Lower lobe of right lung (tissue), 2 donors: Measurements from ENCODE around the gene PHOSPHO1. TPM values are rescaled to one million over a fixed set of nuclear protein-coding genes. Genes with fewer than 3 reads are reported as not detected.
A peak's percentile ranks its signal among the peaks of the same experiment; 100 is the strongest.

Source experiments
- ATAC-seq, 2 donors: fragments of 200-7000 bp; cut with Tn5 transposase; one replicate each; pipeline ENCODE4 v1.9.1; 2020 to 2022; ENCODE audit warnings: mild to moderate bottlenecking in 2 of 2, moderate library complexity in 2 of 2
- DNase-seq: peaks from one replicate; pipeline ENCODE4 v3.0.0-alpha.2; 2020
- H3K27ac ChIP-seq: fragments of 200-600 bp; one replicate; pipeline ENCODE4 v1.8.0; 2022
- H3K27me3 ChIP-seq: fragments of 200-600 bp; one replicate; pipeline ENCODE4 v1.8.0; 2022; ENCODE audit warnings: low read depth
- H3K36me3 ChIP-seq: fragments of 200-600 bp; one replicate; pipeline ENCODE4 v1.8.0; 2022; ENCODE audit warnings: mild to moderate bottlenecking
- H3K4me1 ChIP-seq: fragments of 200-600 bp; one replicate; pipeline ENCODE4 v1.8.0; 2022
- H3K4me3 ChIP-seq: fragments of 200-600 bp; one replicate; pipeline ENCODE4 v1.8.0; 2022; ENCODE audit warnings: mild to moderate bottlenecking
- H3K9me3 ChIP-seq: fragments of 200-600 bp; one replicate; pipeline ENCODE4 v1.8.0; 2022
- intact Hi-C: fragments of 100-400 bp; cut with DNase I; formaldehyde crosslinking; loops from one replicate; pipeline ENCODE4 v1.11.0; 2022
- total RNA-seq: library from RNA; stranded (reverse); fragmentation: NEBNext Ultra II Directional; extraction: Animal tissue kit (Norgen Biotek cat#: 25700); gene quantifications from one replicate; pipeline ENCODE4 v1.2.1, GENCODE V29; 2021
- TF ChIP-seq, protein P1 (sequence below): fragments of 200-600 bp; IDR thresholded peaks from one replicate; pipeline ENCODE4 v1.8.0; 2022; ENCODE audit warnings: antibody characterized with exemption, mild to moderate bottlenecking
- donor health status: DM: no; HTN: yes; CAD: no; lungs with severe emphysema.

Gene PHOSPHO1
- total RNA-seq, 1 donor from 2014 or later: 1.9 TPM

GRCh38 chr17:49213399-49213798, 17.2 kb downstream of the PHOSPHO1 start:
- DNase-seq (no peak), ATAC-seq (no peak)
- intact Hi-C loops: no loop called here
- Histone ChIP-seq H3K4me1 (peaks cover 73% of the 10 kb centered on the region), H3K27ac (peak overlapping the region; percentile 36), H3K27me3 (no peaks in the 10 kb centered on the region), H3K9me3 (no peaks in the 10 kb centered on the region), H3K4me3 (peak overlapping the region; percentile 64), H3K36me3 (no peaks in the 10 kb centered on the region)
- TF ChIP-seq, protein P1, sequence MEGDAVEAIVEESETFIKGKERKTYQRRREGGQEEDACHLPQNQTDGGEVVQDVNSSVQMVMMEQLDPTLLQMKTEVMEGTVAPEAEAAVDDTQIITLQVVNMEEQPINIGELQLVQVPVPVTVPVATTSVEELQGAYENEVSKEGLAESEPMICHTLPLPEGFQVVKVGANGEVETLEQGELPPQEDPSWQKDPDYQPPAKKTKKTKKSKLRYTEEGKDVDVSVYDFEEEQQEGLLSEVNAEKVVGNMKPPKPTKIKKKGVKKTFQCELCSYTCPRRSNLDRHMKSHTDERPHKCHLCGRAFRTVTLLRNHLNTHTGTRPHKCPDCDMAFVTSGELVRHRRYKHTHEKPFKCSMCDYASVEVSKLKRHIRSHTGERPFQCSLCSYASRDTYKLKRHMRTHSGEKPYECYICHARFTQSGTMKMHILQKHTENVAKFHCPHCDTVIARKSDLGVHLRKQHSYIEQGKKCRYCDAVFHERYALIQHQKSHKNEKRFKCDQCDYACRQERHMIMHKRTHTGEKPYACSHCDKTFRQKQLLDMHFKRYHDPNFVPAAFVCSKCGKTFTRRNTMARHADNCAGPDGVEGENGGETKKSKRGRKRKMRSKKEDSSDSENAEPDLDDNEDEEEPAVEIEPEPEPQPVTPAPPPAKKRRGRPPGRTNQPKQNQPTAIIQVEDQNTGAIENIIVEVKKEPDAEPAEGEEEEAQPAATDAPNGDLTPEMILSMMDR: no peak

DNA sequence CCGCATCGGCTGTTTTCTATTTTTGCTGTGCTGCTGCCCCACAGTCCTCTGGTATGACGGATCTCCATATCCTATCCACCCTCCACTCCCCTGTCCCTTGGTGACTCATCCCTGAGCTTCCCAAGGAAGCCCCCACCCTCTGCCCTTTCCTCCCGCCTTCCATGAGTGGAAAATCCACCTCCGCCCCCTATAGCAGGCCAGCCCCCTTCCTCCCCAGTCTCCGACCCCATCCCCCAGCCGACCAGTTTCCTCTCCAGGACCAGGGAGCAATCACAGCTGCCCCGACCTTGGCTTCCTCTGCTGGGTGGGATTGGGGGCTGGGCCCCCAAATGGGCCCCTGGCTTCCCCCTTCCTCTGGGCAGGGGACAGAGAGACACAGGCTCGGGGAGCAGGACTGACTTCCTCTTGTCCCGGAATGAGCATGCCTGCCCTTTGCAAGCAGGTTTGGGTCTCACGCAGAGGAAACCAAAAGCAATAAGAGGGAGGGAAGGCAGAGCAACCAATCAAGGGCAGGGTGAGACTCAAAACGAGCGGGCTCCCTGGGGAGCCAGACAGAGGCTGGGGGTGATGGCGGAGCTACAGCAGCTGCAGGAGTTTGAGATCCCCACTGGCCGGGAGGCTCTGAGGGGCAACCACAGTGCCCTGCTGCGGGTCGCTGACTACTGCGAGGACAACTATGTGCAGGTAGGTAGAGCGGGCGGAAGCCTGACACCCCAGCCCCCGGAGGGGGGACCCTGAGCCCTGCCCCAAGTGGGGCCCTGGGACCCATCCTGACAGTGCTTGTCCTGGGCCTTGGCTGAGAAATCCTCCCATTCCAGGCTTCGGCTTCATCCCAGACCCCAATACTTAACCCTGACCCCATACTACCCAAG, 20.2 kb downstream of the PHOSPHO1 start, which contains the start of the genes ABI3 and GNGT2:
Gene ABI3 (plus strand): TSS at position 550 of the 872 bp plus-strand sequence. CDS start 18 bp downstream, at position 568.
Gene GNGT2 (minus strand): TSS at position 417 of the 872 bp plus-strand sequence. CDS start 3,152 bp downstream, outside the sequence.
- peak within 1 kb of the TSS; percentile 80 for H3K27ac ChIP-seq
- TF ChIP-seq, protein P1: no peak
- H3K27me3 ChIP-seq: no peaks in the 10 kb centered on the region
- intact Hi-C loops: no loop called here
- peak within 1 kb of the TSS; percentile 64 for H3K4me3 ChIP-seq
- no peaks in the 10 kb centered on the region for H3K36me3 ChIP-seq
- H3K9me3 ChIP-seq: no peaks in the 10 kb centered on the region
- peaks cover 45% of the 10 kb centered on the region for H3K4me1 ChIP-seq
- ATAC-seq (peak; percentile 69 to 72), DNase-seq (peak; percentile 59)

DNA sequence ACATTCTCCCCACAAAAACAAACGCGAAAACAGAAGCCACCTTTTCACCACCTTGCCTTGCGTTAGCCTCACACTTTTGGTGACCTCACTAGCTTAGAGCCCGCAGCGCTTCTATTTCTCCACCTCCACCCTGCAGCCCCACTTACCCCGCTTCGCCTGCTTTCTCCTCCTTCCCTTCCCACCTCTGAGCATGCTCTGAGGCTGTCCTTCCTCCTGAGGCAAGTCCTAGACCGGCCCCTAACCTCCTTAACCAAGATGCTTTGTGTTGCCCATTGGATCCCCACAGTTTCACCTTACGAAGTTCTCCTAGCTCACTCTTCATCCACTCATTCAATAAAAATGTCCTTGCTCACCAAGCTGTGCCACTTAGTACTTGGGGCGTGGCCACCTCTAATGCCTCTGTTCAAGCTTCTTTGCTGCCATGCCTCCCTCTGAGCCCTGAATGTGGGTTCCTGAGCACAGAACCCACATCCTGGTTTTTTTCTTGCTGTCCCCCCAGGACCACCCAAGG, 21.5 kb downstream of the PHOSPHO1 start:
- TF ChIP-seq, protein P1: no peak
- ATAC-seq: peak in 1 of 2 donors; percentile 13
- Histone ChIP-seq H3K4me3 (peak overlapping the region; percentile 64), H3K4me1 (peaks cover 35% of the 10 kb centered on the region), H3K9me3 (no peaks in the 10 kb centered on the region), H3K27me3 (no peaks in the 10 kb centered on the region), H3K27ac (peak overlapping the region; percentile 80), H3K36me3 (no peaks in the 10 kb centered on the region)
- intact Hi-C loops: no loop called here
- no peak for DNase-seq

DNA sequence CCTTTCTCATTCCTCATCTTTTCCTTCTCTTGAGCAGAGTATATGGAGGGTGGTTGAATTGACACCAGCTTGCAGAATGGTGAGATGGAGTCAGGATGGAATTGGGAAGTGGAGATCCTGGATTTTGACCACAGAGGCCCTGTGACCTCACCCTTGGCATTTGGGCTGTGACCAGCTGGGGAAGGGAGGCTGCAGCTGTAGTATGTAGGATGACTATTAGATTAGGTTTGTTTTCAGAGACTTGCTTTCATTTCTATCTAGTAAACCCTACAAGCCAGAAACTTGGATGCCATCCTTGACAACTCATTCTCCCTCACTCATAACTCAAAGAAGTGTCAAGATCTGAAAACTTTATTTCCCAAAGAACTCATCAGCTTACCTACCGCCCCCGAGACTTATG, 26.1 kb downstream of the PHOSPHO1 start:
- no peaks in the 10 kb centered on the region for H3K27me3 ChIP-seq
- H3K27ac ChIP-seq: no peak overlapping the region
- ATAC-seq (no peak), DNase-seq (no peak)
- no peaks in the 10 kb centered on the region for H3K9me3 ChIP-seq
- peaks cover 14% of the 10 kb centered on the region for H3K4me1 ChIP-seq
- H3K4me3 ChIP-seq: no peak overlapping the region
- intact Hi-C loops: no loop called here
- TF ChIP-seq, protein P1: no peak
- no peaks in the 10 kb centered on the region for H3K36me3 ChIP-seq

DNA sequence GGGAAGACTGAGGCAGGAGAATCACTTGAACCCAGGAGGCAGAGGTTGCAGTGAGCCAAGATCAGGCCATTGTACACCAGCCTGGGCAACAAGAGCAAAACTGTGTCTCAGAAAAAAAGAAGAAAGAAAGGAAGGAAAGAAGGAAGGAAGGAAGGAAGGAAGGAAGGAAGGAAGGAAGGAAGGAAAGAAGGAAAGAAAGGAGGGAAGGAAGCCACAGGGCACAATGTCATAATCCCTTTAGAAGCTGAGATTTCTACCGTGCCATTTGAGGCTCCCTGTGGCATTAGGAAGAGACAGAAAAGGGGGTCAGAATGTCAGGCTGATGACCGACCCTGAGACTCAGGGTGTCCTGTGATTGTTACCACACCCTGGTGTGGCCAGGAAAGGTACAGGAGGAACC, 26.8 kb downstream of the PHOSPHO1 start:
- no peak for ATAC-seq
- no peak overlapping the region for H3K27ac ChIP-seq
- intact Hi-C loops: no loop called here
- no peak overlapping the region for H3K4me3 ChIP-seq
- peaks cover 6% of the 10 kb centered on the region for H3K4me1 ChIP-seq
- no peaks in the 10 kb centered on the region for H3K27me3 ChIP-seq
- TF ChIP-seq, protein P1: no peak
- DNase-seq: no peak
- no peaks in the 10 kb centered on the region for H3K36me3 ChIP-seq
- H3K9me3 ChIP-seq: no peaks in the 10 kb centered on the region
